HepG2 (cell line): Measurements from ENCODE around the gene C14orf119. TPM values are rescaled to one million over a fixed set of nuclear protein-coding genes. Genes with fewer than 3 reads are reported as not detected.
A peak's percentile ranks its signal among the peaks of the same experiment; 100 is the strongest.

Experiments
- CSRNP1 ChIP-seq: sonication (generic); formaldehyde crosslinking; IDR thresholded peaks from 2 replicates; pipeline ENCODE4 v1.8.1; 2023; ENCODE audit warnings: mild to moderate bottlenecking, missing genetic modification reagents
- ESRRA ChIP-seq: sonication (generic); formaldehyde crosslinking; IDR thresholded peaks from 2 replicates; pipeline ENCODE4 v1.5.1; 2020; ENCODE audit warnings: mild to moderate bottlenecking, low read depth, missing genetic modification reagents
- GATAD1 ChIP-seq: IDR thresholded peaks from 2 replicates; pipeline ENCODE4 v1.6.1; 2016; ENCODE audit warnings: missing genetic modification reagents, missing compliant biosample characterization
- GLMP ChIP-seq: sonication (generic); formaldehyde crosslinking; IDR thresholded peaks from 2 replicates; pipeline ENCODE4 v1.9.0; 2021; ENCODE audit warnings: missing genetic modification reagents, mild to moderate bottlenecking, borderline replicate concordance
- GRHL1 ChIP-seq: sonication (generic); formaldehyde crosslinking; conservative IDR thresholded peaks from 2 replicates; pipeline ENCODE4 v1.8.0; 2022; ENCODE audit warnings: missing genetic modification reagents
- NFKBIZ ChIP-seq: IDR thresholded peaks from 2 replicates; pipeline ENCODE4 v1.6.1; 2018; ENCODE audit warnings: missing genetic modification reagents, missing compliant biosample characterization
- NR2F6 ChIP-seq, 2 experiments: IDR thresholded peaks; 2 replicates each; pipeline ENCODE4 v1.6.1; 2016; ENCODE audit warnings: antibody characterized with exemption in 1 of 2, mild to moderate bottlenecking in 1 of 2
- PTBP1 ChIP-seq: fragments of 200-400 bp; formaldehyde crosslinking; IDR thresholded peaks from 2 replicates; pipeline ENCODE4 v1.6.1; 2018; ENCODE audit warnings: low read length, low read depth; ENCODE audit not compliant: poor library complexity, severe bottlenecking
- RAD21 ChIP-seq: fragments of 450-650 bp; formaldehyde crosslinking; IDR thresholded peaks from 2 replicates; pipeline ENCODE4 v1.5.0; 2020; ENCODE audit warnings: mild to moderate bottlenecking
- SETDB1 ChIP-seq: sonication (generic); formaldehyde crosslinking; IDR thresholded peaks from 2 replicates; pipeline ENCODE4 v1.5.1; 2020; ENCODE audit warnings: missing genetic modification reagents, mild to moderate bottlenecking, borderline replicate concordance
- SMARCC2 ChIP-seq: fragments of 450-650 bp; IDR thresholded peaks from 2 replicates; pipeline ENCODE4 v1.6.1; 2017; ENCODE audit warnings: antibody characterized with exemption, mild to moderate bottlenecking
- TARDBP ChIP-seq: sonication (generic); formaldehyde crosslinking; IDR thresholded peaks from 2 replicates; pipeline ENCODE4 v1.8.0; 2022; ENCODE audit warnings: mild to moderate bottlenecking, missing genetic modification reagents
- THYN1 ChIP-seq: sonication (generic); formaldehyde crosslinking; IDR thresholded peaks from 2 replicates; pipeline ENCODE4 v1.8.1; 2023; ENCODE audit warnings: low read depth, mild to moderate bottlenecking, moderate library complexity, missing genetic modification reagents, borderline replicate concordance
- U2AF2 ChIP-seq: fragments of 200-400 bp; formaldehyde crosslinking; IDR thresholded peaks from 2 replicates; pipeline ENCODE4 v1.6.1; 2017; ENCODE audit warnings: low read depth, mild to moderate bottlenecking, low read length
- ZC3H13 ChIP-seq: sonication (generic); formaldehyde crosslinking; IDR thresholded peaks from 2 replicates; pipeline ENCODE4 v1.8.1; 2023; ENCODE audit warnings: mild to moderate bottlenecking, missing genetic modification reagents, moderate library complexity
- ZNF318 ChIP-seq: sonication (generic); formaldehyde crosslinking; IDR thresholded peaks from 2 replicates; pipeline ENCODE4 v1.4.0; 2020; ENCODE audit warnings: mild to moderate bottlenecking, missing genetic modification reagents
- ZNF451 ChIP-seq: sonication (generic); formaldehyde crosslinking; IDR thresholded peaks from 2 replicates; pipeline ENCODE4 v1.5.0; 2020; ENCODE audit warnings: mild to moderate bottlenecking, missing genetic modification reagents
- ZNF652 ChIP-seq: IDR thresholded peaks from 2 replicates; pipeline ENCODE4 v1.6.1; 2016; ENCODE audit warnings: low read depth, borderline replicate concordance
- polyA plus RNA-seq, 8 experiments: library from polyadenylated mRNA; depleted of rRNA in 3 of 8; stranded (reverse) in 7 of 8; unstranded in 1 of 8; fragments of >200 nt; fragmentation: Illumina TruSeq in 4 of 8; extraction: Trizol in 4 of 8; gene quantifications; 2 replicates each; pipeline versions ENCODE4 v1.2.1 to v1.2.3, GENCODE V29; 2011 to 2016; ENCODE audit warnings: low read depth in 4 of 8, missing spikeins in 1 of 8, mixed read lengths in 1 of 8; ENCODE audit not compliant: insufficient read depth in 1 of 8
- total RNA-seq, 5 experiments: library from RNA; depleted of rRNA; stranded (reverse); fragments of >200 nt; fragmentation: Illumina TruSeq; extraction: Trizol; gene quantifications; 2 replicates each; pipeline ENCODE4 v1.2.3, GENCODE V29; 2016; ENCODE audit warnings: low read depth in 1 of 5

Gene C14orf119
- total and polyA plus RNA-seq, 2 of the 13 experiments (the other 11 are each of a cell fraction or from before 2014, with no cell fraction given) = 117 to 206 TPM

GRCh38 chr14:23093104-23093503 lies 2.2 kb upstream of the C14orf119 start (continued):
- TF ChIP-seq GRHL1 (CRISPR knock-in tag) (no peak), GATAD1 (no peak), SETDB1 (CRISPR knock-in tag) (no peak), ZC3H13 (no peak), GLMP (CRISPR knock-in tag) (no peak), NFKBIZ (CRISPR knock-in tag) (no peak), SMARCC2 (no peak), THYN1 (0 out of 2 replicates have a peak, but pooled peaks have one; percentile 60), ZNF318 (CRISPR knock-in tag) (no peak), ZNF652 (CRISPR knock-in tag) (no peak), PTBP1 (no peak), RAD21 (CRISPR knock-in tag) (no peak), ZNF451 (CRISPR knock-in tag) (no peak), U2AF2 (no peak), ESRRA (CRISPR knock-in tag) (no peak), NR2F6 (IDR thresholded peaks at IDR 0.05) (no peak), NR2F6 (CRISPR knock-in tag; IDR thresholded peaks at IDR 0.05) (no peak), TARDBP (CRISPR knock-in tag) (peak; percentile 38; the same call in 1 of the 2 replicates), CSRNP1 (no peak)
